Measurements from ENCODE around the gene NCK2.

DNA sequence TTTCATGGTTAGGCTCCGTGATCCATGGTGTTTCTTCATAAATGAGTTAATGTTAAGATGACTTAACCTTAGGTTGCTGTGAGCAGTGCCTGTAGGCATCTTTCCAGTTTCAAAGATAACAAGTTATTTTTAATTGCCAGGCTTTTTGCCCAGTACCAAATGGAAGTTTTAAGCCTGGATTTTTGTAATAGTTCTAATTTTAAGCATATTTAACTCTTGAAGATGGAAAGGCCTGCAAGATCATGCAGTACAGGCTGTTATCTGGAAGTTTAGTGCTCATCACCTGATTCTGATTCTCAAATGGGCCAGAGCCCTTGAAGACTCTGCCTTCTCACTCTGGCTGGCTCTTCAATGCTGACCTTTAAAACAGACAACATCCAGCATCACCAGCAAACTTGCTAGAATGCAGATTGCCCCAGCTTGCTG lies 141.3 kb downstream of the NCK2 start:
- TF ChIP-seq CTCF (IDR thresholded peaks at IDR 0.05): no peak
- no peak for TF ChIP-seq POLR2A (IDR thresholded peaks at IDR 0.05)

Data from vagina (tissue), 2 donors.